OCI-LY7 (cell line): Measurements from ENCODE around the gene EXPH5. TPM values are rescaled to one million over a fixed set of nuclear protein-coding genes. Genes with fewer than 3 reads are reported as not detected.

Experiments
- BruUV-seq: library from RNA; stranded (reverse); fragments of 400-500 nt; replicated peaks from 2 replicates; lab custom pipeline; 2021; lab: Mats Ljungman, UMichigan
- CTCF ChIA-PET: fragments of 300-600 bp; sonication (Branson Sonifier 250); formaldehyde crosslinking; loops from one replicate; lab custom pipeline; 2022; ENCODE audit warnings: antibody characterized with exemption; ENCODE audit not compliant: unreplicated experiment; lab: Charles Lee
- POLR2A ChIA-PET: fragments of 300-600 bp; sonication (Branson Sonifier 250); formaldehyde crosslinking; loops from one replicate; lab custom pipeline; 2022; ENCODE audit warnings: antibody characterized with exemption; lab: Charles Lee
- DNase-seq: peaks from one replicate; pipeline ENCODE4 v3.0.0-alpha.2; 2015; ENCODE audit warnings: low spot score
- H2AFZ ChIP-seq: fragments of 200-600 bp; sonication (generic), shearing (Covaris generic); 2 replicates; pipeline ENCODE4 v1.6.1; 2014; ENCODE audit warnings: mild to moderate bottlenecking, antibody characterized with exemption, low read length, moderate library complexity
- H3K27ac ChIP-seq: fragments of 200-600 bp; sonication (generic); 2 replicates; pipeline ENCODE4 v1.5.1; 2014; ENCODE audit warnings: mixed run types, low read depth, mild to moderate bottlenecking, moderate library complexity, low read length, inconsistent platforms; ENCODE audit not compliant: poor library complexity, severe bottlenecking
- H3K36me3 ChIP-seq: fragments of 200-600 bp; sonication (generic); 2 replicates; pipeline ENCODE4 v1.6.1; 2014; ENCODE audit warnings: mild to moderate bottlenecking, antibody characterized with exemption, low read length, moderate library complexity, mixed read lengths; ENCODE audit not compliant: insufficient read depth
- H3K4me1 ChIP-seq: fragments of 200-600 bp; sonication (generic); 2 replicates; pipeline ENCODE4 v1.5.1; 2014; ENCODE audit warnings: mild to moderate bottlenecking, low read length; ENCODE audit not compliant: insufficient read depth, poor library complexity, severe bottlenecking
- H3K4me2 ChIP-seq: fragments of 200-600 bp; sonication (generic); 2 replicates; pipeline ENCODE4 v1.6.1; 2014; ENCODE audit warnings: mild to moderate bottlenecking, low read length
- H3K4me3 ChIP-seq: fragments of 200-600 bp; sonication (generic); 2 replicates; pipeline ENCODE4 v1.5.1; 2014; ENCODE audit warnings: mild to moderate bottlenecking, low read depth, low read length; ENCODE audit not compliant: poor library complexity, severe bottlenecking
- H3K79me2 ChIP-seq: fragments of 200-600 bp; sonication (generic); 2 replicates; pipeline ENCODE4 v1.6.1; 2016; ENCODE audit warnings: low read depth, mild to moderate bottlenecking, low read length, moderate library complexity, mixed read lengths; ENCODE audit not compliant: insufficient read depth
- H3K9me2 ChIP-seq: fragments of 200-600 bp; sonication (generic); 2 replicates; pipeline ENCODE4 v1.6.1; 2016; ENCODE audit warnings: mild to moderate bottlenecking, low read length, mixed read lengths; ENCODE audit not compliant: insufficient read depth
- H3K9me3 ChIP-seq: fragments of 200-600 bp; sonication (generic); 2 replicates; pipeline ENCODE4 v1.6.1; 2014; ENCODE audit warnings: mild to moderate bottlenecking, mixed run types, low read length, mixed read lengths
- H4K20me1 ChIP-seq: fragments of 200-600 bp; sonication (generic); 2 replicates; pipeline ENCODE4 v1.6.1; 2014; ENCODE audit warnings: mild to moderate bottlenecking, antibody characterized with exemption, low read length, moderate library complexity, mixed read lengths; ENCODE audit not compliant: insufficient read depth
- CTCF ChIP-seq: fragments of 200-600 bp; sonication (generic); conservative IDR thresholded peaks from 2 replicates; pipeline ENCODE4 v1.5.1; 2014; ENCODE audit warnings: mild to moderate bottlenecking, antibody characterized with exemption, low read length, moderate library complexity, mixed read lengths
- EZH2phosphoT487 ChIP-seq: fragments of 200-600 bp; sonication (generic); IDR thresholded peaks from 2 replicates; pipeline ENCODE4 v1.6.1; 2018; ENCODE audit warnings: low read depth, borderline replicate concordance, mild to moderate bottlenecking, mixed run types, antibody characterized with exemption, low read length, moderate library complexity, mixed read lengths
- intact Hi-C: fragments of 100-400 bp; cut with micrococcal nuclease; formaldehyde crosslinking; loops from one replicate; pipeline ENCODE4 v1.10.0; 2022; ENCODE audit not compliant: unreplicated experiment
- total RNA-seq, 2 experiments: library from RNA; depleted of rRNA in 1 of 2; stranded (reverse); fragments of >200 nt in 1 of 2; shearing (Covaris generic) in 1 of 2; gene quantifications; 2 replicates each; pipeline ENCODE4 v1.2.3, GENCODE V29; 2014 to 2022

Gene EXPH5
- total RNA-seq, 2 experiments from 2014 or later: not detected

GRCh38 chr11:108545909-108546501 is 47.6 kb downstream of the EXPH5 start:
- BruUV-seq: no TSS peak
- TF ChIP-seq CTCF: no peak
- no peak for TF ChIP-seq EZH2phosphoT487
- CTCF ChIA-PET: no interaction called here

DNA sequence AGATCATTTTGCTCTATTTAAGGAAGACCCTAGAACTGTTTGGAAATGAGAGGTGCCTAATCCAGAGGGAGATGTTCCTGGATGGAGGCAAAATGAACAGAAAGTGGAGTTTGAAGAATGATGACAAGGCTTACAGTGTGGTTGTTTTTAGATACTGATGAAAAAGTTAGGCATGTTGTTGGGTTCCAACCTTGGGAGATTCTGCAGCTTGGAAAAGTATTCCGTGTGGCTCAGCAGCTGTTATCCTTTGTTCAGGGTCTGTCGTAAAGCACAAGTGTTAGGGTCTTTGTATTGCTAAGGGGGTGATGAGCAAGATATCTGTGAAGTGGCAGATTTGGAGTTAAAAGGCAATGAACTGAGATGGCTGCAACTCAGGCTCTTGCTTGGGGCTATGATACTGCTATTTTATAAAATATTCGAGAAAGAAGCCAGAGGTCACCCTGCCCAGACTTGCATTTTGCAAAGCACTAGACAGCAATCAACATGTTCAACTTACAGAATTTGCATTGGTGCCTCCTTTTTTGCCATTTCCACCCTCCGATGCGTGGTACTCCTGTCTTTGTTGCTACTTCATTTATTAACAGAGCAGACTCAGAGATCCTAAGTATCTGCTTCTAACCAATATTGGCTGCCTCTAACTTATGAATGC is 50.1 kb downstream of the EXPH5 start:
- intact Hi-C loops: no loop called here
- H3K36me3 ChIP-seq: no peaks in the 10 kb centered on the region
- no peaks in the 10 kb centered on the region for H3K9me3 ChIP-seq
- H3K4me2 ChIP-seq: no peak overlapping the region
- H3K4me3 ChIP-seq: no peak overlapping the region
- no peak for DNase-seq
- POLR2A ChIA-PET: no interaction called here
- CTCF ChIA-PET: no interaction called here
- H3K27ac ChIP-seq: no peak overlapping the region
- no peak for TF ChIP-seq EZH2phosphoT487
- TF ChIP-seq CTCF: no peak
- no TSS peak for BruUV-seq
- no peaks in the 10 kb centered on the region for H3K9me2 ChIP-seq
- H4K20me1 ChIP-seq: no peaks in the 10 kb centered on the region
- no peak overlapping the region for H2AFZ ChIP-seq
- no peaks in the 10 kb centered on the region for H3K4me1 ChIP-seq
- no peaks in the 10 kb centered on the region for H3K79me2 ChIP-seq

More at GRCh38 chr11:108545909-108546501, 47.6 kb downstream of the EXPH5 start:
- no peaks in the 10 kb centered on the region for H3K4me1 ChIP-seq
- POLR2A ChIA-PET: no interaction called here
- no peaks in the 10 kb centered on the region for H3K79me2 ChIP-seq
- H3K4me3 ChIP-seq: no peak overlapping the region
- no peaks in the 10 kb centered on the region for H3K9me3 ChIP-seq
- no peak for DNase-seq
- H3K4me2 ChIP-seq: no peak overlapping the region
- intact Hi-C loops: no loop called here
- H3K36me3 ChIP-seq: no peaks in the 10 kb centered on the region
- H3K27ac ChIP-seq: no peak overlapping the region
- no peaks in the 10 kb centered on the region for H3K9me2 ChIP-seq
- no peaks in the 10 kb centered on the region for H4K20me1 ChIP-seq
- no peak overlapping the region for H2AFZ ChIP-seq

GRCh38 chr11:108541531-108541930 is 52.0 kb downstream of the EXPH5 start:
- intact Hi-C loops: no loop called here
- POLR2A ChIA-PET: interaction anchor here (0.6 to 1.2 kb wide), 3 partner anchors 35 to 871 kb away, joined by 3 read pairs; no protein-coding TSS in a partner anchor

More at GRCh38 chr11:108541531-108541930, 52.0 kb downstream of the EXPH5 start:
- no peaks in the 10 kb centered on the region for H3K4me1 ChIP-seq
- DNase-seq: no peak
- H3K4me2 ChIP-seq: no peak overlapping the region
- no peaks in the 10 kb centered on the region for H3K9me2 ChIP-seq
- CTCF ChIA-PET: no interaction called here
- no peaks in the 10 kb centered on the region for H3K36me3 ChIP-seq
- H3K27ac ChIP-seq: no peak overlapping the region
- no peaks in the 10 kb centered on the region for H3K79me2 ChIP-seq
- H2AFZ ChIP-seq: no peak overlapping the region
- BruUV-seq: no TSS peak
- H3K9me3 ChIP-seq: no peaks in the 10 kb centered on the region
- no peaks in the 10 kb centered on the region for H4K20me1 ChIP-seq
- H3K4me3 ChIP-seq: no peak overlapping the region
- TF ChIP-seq CTCF (no peak), EZH2phosphoT487 (no peak)
